ENCODE results near the gene CD40. TPM values are rescaled to one million over a fixed set of nuclear protein-coding genes. Genes with fewer than 3 reads are reported as not detected.

CD40 gene
- total and polyA plus RNA-seq, 2 of the 8 experiments (the other 6 are each of a cell fraction or from before 2014, with no cell fraction given) = 14.5 to 18.8 TPM

DNA sequence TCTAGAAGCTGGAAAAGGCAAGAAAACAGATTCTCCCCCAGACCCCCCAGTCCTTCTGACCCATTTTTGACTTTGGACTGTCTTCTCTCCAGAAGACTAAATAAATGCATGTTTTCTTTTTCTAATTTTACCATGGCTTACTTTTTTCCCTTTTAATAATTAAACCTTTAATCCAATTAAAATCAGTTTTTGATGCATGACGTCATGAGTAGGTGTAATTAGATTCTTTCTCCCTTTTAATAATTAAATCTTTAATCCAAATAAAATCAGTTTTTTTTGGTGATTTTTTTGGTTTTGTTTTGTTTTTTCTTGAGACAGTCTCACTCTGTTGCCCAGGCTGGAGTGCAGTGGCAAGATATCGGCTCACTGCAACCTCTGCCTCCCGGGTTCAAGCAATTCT lies 15.2 kb upstream of the CD40 start:
- no peak overlapping the region for H2BK20ac ChIP-seq (ENCODE audit: low read length)
- no peaks in the 10 kb centered on the region for H3K23me2 ChIP-seq (ENCODE audit: low read depth, low read length)
- 0 out of 7 replicates have a peak, but pooled peaks cover 0 to 5% (median under 1%) of the 10 kb centered on the region in 4 experiments for H3K4me1 ChIP-seq (replicated peaks in 1 of 4; ENCODE audit: control insufficient read depth in 3 of 4, insufficient read depth in 4 of 4, low read length in 3 of 4)
- CTCF ChIA-PET (ENCODE audit: partially characterized antibody) = interaction anchor here (1.1 to 1.6 kb wide), 3 partner anchors 79 to 142 kb away, joined by 3 to 4 read pairs (median 4); no protein-coding TSS in a partner anchor
- H3K27me3 ChIP-seq (replicated peaks in 1 of 4; ENCODE audit: control insufficient read depth in 3 of 4, extremely low read depth in 1 of 4, insufficient read depth in 3 of 4, low read length in 3 of 4) = peaks cover 0 to 11% (median 4%) of the 10 kb centered on the region in 4 experiments; a peak in 2 of 7 replicates
- H4K8ac ChIP-seq (ENCODE audit: extremely low read depth, insufficient read depth, low read length) = no peak overlapping the region
- no peak overlapping the region for H2BK15ac ChIP-seq (ENCODE audit: low read length)
- no peak overlapping the region for H3K56ac ChIP-seq (replicated peaks; ENCODE audit: insufficient read length, low read depth, low read length)
- no peaks in the 10 kb centered on the region for H3K36me3 ChIP-seq (ENCODE audit: control insufficient read depth in 2 of 4, insufficient read depth in 4 of 4, low read length in 3 of 4)
- H3K18ac ChIP-seq (ENCODE audit: extremely low read depth, low read length) = no peak overlapping the region
- POLR2A ChIA-PET (ENCODE audit: partially characterized antibody) = interaction anchor here (1.6 kb wide), 1 partner anchor 45 kb away, joined by 4 read pairs; no protein-coding TSS in a partner anchor
- no peak overlapping the region for H3K23ac ChIP-seq (ENCODE audit: insufficient read length)
- no peak overlapping the region for H3K14ac ChIP-seq (ENCODE audit: insufficient read length)
- FAIRE-seq (no peak), DNase-seq (ENCODE audit: low read depth in 1 of 2, low spot score in 2 of 2) (no peak)
- H4K20me1 ChIP-seq (replicated peaks in 1 of 2; ENCODE audit: control insufficient read depth in 1 of 2, insufficient read depth in 2 of 2, low read length in 2 of 2) = no peaks in the 10 kb centered on the region
- H2AFZ ChIP-seq (ENCODE audit: low read length) = no peak overlapping the region
- no peak overlapping the region for H3K9ac ChIP-seq (replicated peaks in 1 of 4; ENCODE audit: extremely low read depth in 1 of 4, low read depth in 3 of 4, low read length in 3 of 4)
- no peak overlapping the region for H2BK12ac ChIP-seq (ENCODE audit: low read depth, low read length)
- H3K4me3 ChIP-seq (ENCODE audit: extremely low read depth in 1 of 4, insufficient read depth in 2 of 4, low read depth in 3 of 4, low read length in 4 of 4) = no peak overlapping the region
- no peaks in the 10 kb centered on the region for H3K79me1 ChIP-seq (ENCODE audit: low read depth, low read length)
- 84% methylated on average over 3 of the region's 3 CpGs; no CpG with 5 or more reads in 1 of the 2 experiments for WGBS, 2 experiments (ENCODE audit: extremely low coverage in 1 of 2, insufficient coverage in 1 of 2, insufficient read length in 1 of 2, insufficient replicate concordance in 2 of 2, low coverage in 1 of 2, low lambda C conversion rate in 2 of 2, missing lambda C conversion rate in 1 of 2)
- no peak overlapping the region for H3K4ac ChIP-seq (replicated peaks; ENCODE audit: insufficient read length, low read depth, low read length)
- H4K5ac ChIP-seq (ENCODE audit: insufficient read length, low read depth, low read length) = no peak overlapping the region
- no peak overlapping the region for H3K27ac ChIP-seq (ENCODE audit: low read depth, low read length)
- no peak overlapping the region for H4K91ac ChIP-seq (replicated peaks; ENCODE audit: insufficient read length, low read length)
- H2AK5ac ChIP-seq (ENCODE audit: low read depth, low read length) = no peak overlapping the region
- 0 out of 4 replicates have a peak, but pooled peaks cover 0 to 2% of the 10 kb centered on the region in 2 experiments for H3K9me3 ChIP-seq (ENCODE audit: insufficient read depth in 2 of 2, low read depth in 1 of 2, low read length in 1 of 2)
- no peak overlapping the region for H3K4me2 ChIP-seq (ENCODE audit: insufficient read depth in 1 of 2, low read depth in 2 of 2, low read length in 2 of 2)
- no peak overlapping the region for H2BK120ac ChIP-seq (replicated peaks; ENCODE audit: low read depth, low read length)
- H2BK5ac ChIP-seq (ENCODE audit: low read depth, low read length) = no peak overlapping the region
- H3K79me2 ChIP-seq (ENCODE audit: control insufficient read depth in 1 of 2, insufficient read depth in 2 of 2, low read length in 2 of 2) = no peaks in the 10 kb centered on the region
- no peak for TF ChIP-seq RBBP5 (IDR thresholded peaks at IDR 0.05; ENCODE audit: borderline replicate concordance, low read depth, low read length)
- TF ChIP-seq, protein P1, sequence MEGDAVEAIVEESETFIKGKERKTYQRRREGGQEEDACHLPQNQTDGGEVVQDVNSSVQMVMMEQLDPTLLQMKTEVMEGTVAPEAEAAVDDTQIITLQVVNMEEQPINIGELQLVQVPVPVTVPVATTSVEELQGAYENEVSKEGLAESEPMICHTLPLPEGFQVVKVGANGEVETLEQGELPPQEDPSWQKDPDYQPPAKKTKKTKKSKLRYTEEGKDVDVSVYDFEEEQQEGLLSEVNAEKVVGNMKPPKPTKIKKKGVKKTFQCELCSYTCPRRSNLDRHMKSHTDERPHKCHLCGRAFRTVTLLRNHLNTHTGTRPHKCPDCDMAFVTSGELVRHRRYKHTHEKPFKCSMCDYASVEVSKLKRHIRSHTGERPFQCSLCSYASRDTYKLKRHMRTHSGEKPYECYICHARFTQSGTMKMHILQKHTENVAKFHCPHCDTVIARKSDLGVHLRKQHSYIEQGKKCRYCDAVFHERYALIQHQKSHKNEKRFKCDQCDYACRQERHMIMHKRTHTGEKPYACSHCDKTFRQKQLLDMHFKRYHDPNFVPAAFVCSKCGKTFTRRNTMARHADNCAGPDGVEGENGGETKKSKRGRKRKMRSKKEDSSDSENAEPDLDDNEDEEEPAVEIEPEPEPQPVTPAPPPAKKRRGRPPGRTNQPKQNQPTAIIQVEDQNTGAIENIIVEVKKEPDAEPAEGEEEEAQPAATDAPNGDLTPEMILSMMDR (IDR thresholded peaks at IDR 0.05; ENCODE audit: control extremely low read depth in 1 of 3, insufficient read depth in 1 of 3, low read depth in 1 of 3, low read length in 3 of 3) = no peak
- no peak for TF ChIP-seq EP300 (IDR thresholded peaks at IDR 0.05; ENCODE audit: borderline replicate concordance in 1 of 2, low read depth in 2 of 2, low read length in 2 of 2)
- TF ChIP-seq SP2 (IDR thresholded peaks at IDR 0.05; ENCODE audit: low read length) = no peak
- no peak for TF ChIP-seq NANOG (IDR thresholded peaks at IDR 0.05; ENCODE audit: insufficient read depth, low read depth, low read length, poor library complexity, severe bottlenecking)
- TF ChIP-seq POLR2AphosphoS5 (IDR thresholded peaks at IDR 0.05; ENCODE audit: low read depth, low read length) = no peak
- TF ChIP-seq YY1 (IDR thresholded peaks at IDR 0.05; ENCODE audit: low read depth, low read length) = no peak
- TF ChIP-seq JUND (IDR thresholded peaks at IDR 0.05; ENCODE audit: low read length) = no peak
- TF ChIP-seq KDM1A (IDR thresholded peaks at IDR 0.05; ENCODE audit: borderline replicate concordance, low read length) = no peak
- no peak for TF ChIP-seq SP4 (IDR thresholded peaks at IDR 0.05; ENCODE audit: low read length)
- no peak for TF ChIP-seq GABPA (IDR thresholded peaks at IDR 0.05; ENCODE audit: borderline replicate concordance, insufficient read depth, low read length)

Measured in H1 (cell line).